ENCODE measurements around the gene CARS1. TPM values are rescaled to one million over a fixed set of nuclear protein-coding genes. Genes with fewer than 3 reads are reported as not detected.

CARS1 gene
- polyA plus RNA-seq, 3 donors: 24.7 to 81.4 (median 33.1) TPM

- 77 to 85% (median 82%) methylated on average over 5 of the region's 5 CpGs for WGBS, 3 donors
- no peak overlapping the region for H3K27ac ChIP-seq (ENCODE audit: low read depth, low read length)
These were observed 38.6 kb downstream of the CARS1 start for GRCh38 chr11:3018596-3018995.

GRCh38 chr11:3016861-3017260 is 40.4 kb downstream of the CARS1 start:
- H3K27ac ChIP-seq (ENCODE audit: low read depth, low read length): no peak overlapping the region
- WGBS, 3 donors: 93 to 94% (median 94%) methylated on average over 11 of the region's 11 CpGs

DNA sequence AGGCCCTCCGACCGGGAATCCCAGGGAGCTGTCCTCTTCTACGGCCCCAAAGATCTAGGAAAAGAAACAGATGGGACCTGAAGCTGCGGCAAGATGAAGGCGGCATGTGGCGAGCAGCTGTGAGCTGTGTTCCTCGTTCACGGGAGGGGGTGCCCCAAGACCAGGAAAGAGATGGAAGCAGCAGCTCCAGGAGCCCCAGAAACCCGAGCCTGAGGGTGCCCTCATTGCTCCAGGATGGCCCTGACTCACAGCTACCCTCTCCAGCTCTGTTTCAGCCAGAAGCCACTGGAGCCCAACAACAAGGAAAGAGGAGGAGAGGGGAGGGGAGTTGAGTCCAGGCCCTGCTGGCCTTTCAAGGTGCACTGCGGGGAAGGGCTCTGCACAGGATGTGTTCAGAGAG is 41.4 kb downstream of the CARS1 start:
- H3K27ac ChIP-seq (ENCODE audit: low read depth, low read length): no peak overlapping the region
- 84 to 94% (median 88%) methylated on average over 10 of the region's 10 CpGs for WGBS, 3 donors

DNA sequence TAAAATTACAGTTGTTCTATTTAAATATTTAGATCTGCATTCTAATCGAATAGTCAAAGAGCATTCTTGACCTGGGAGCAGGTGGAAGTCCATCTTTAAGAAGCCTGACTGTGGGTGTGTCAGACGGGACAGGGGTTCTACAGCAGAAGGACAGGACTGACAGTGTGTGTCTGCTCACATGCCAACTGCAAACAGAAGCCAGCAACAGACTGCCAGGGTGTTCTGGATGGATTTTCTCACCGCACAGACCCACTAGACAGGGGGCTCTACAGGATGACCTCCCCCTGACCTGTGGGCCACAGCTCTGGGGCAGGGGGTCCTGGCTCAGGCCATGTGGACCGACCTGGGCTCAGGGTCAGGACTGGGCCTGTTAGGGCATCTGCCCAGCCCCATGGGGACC is 42.3 kb downstream of the CARS1 start:
- H3K27ac ChIP-seq (ENCODE audit: low read depth, low read length): no peak overlapping the region
- 72 to 88% (median 78%) methylated on average over 4 of the region's 4 CpGs for WGBS, 3 donors

DNA sequence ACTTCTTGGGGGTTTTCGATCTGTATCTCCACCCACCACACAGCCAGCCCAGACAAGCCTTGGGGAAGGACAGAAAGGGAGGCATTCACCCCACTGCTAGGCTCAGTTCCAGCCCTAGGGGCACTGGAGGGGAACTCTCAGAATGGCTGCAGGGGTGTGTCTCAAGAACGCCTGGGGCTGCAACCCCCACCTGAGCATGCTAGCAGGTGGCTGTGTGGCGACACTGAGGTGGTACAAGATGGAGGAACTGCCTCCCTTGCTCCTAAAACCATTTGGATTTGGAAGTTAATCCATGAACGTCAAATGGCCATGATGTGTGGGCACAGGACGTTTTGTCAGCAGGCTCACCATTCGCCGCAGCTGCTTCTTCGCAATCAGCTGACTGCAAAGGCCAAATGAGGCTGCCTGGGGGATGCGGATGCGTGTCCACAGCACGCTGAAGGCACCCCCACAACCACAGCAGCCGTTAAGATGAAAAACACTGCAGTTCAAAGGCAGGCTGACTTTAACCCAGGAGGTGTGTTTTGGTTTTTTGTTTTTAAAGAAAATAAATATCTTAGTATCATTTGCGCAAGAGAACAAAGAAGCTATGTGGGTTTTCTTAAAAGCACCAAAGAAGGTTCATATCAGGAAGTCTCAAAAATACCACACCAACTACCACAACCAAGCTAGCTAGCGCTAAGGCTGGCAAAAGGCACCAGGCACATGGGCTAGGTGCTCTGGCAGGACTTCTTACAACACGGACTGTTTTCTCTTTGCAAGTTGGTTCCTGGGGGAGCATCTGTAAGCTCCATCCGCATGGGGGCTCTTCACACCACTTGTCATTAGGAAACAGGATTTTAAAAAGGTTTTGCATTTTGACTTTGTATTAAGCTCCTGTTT is 42.9 kb downstream of the CARS1 start:
- 80 to 83% (median 82%) methylated on average over 16 of the region's 16 CpGs for WGBS, 3 donors
- H3K27ac ChIP-seq (ENCODE audit: low read depth, low read length): no peak overlapping the region

GRCh38 chr11:3011891-3012885 is 45.0 kb downstream of the CARS1 start:
- H3K27ac ChIP-seq (ENCODE audit: low read depth, low read length): no peak overlapping the region
- 91 to 93% (median 91%) methylated on average over 31 of the region's 31 CpGs for WGBS, 3 donors

DNA sequence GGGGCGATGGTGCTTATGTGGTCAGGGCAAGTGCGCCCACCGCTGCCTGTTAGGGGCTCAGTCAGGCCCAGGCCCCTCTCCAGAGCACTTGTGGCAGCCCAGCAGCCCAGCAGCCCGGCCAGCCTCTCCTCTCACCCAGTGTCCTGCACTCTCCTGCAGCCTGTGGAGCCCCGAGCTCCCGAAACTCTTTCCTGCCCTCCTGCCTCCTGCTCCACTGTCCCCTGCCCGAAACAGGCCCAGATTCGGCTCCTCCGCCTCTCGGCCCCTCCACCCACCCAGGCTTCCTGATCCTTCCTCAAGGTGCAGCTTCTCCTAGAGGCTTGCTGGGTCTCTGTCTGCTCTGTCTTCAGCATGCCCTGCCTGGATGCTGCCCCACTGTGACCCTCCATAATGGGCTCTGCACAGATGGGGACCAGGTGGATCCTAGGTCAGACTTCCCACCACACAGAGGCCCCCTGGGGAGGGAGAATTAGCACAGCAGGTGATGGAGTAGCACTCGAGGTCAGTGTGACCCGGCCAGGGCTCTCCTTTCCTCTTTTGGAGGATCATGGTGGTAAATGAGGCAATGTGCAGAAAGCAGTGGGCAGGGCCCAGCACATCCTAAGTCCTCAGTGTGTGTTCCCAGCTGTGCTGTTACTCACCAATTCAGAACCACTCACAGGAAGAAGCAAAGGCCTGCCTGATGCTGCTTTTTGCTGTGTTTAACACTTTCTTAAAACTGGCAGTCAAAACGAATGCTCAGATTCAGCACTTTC is 46.5 kb downstream of the CARS1 start:
- no peak overlapping the region for H3K27ac ChIP-seq (ENCODE audit: low read depth, low read length)
- 84 to 87% (median 87%) methylated on average over 12 to 13 of the region's 13 CpGs for WGBS, 3 donors

DNA sequence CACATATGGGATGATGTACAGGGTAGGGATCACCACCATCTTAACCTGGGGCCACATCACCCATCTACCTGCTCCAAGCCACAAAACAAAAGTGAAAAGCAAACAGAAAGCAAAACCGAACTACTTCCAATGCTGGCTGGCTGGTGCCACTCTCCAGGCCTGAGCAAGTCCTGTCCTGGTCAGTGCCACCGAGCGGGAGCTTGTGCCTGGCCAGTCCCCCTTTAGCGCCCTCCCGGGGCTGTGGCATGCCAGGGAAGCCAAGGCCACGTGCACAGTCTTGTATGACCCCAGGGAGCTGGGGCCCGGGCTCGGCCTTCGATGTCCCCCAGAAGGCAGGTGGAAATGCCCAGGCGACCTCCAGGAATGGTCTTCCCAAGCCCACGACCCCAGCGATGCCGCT is 47.2 kb downstream of the CARS1 start:
- 79 to 92% (median 88%) methylated on average over 13 of the region's 13 CpGs for WGBS, 3 donors
- H3K27ac ChIP-seq (ENCODE audit: low read depth, low read length): no peak overlapping the region

DNA sequence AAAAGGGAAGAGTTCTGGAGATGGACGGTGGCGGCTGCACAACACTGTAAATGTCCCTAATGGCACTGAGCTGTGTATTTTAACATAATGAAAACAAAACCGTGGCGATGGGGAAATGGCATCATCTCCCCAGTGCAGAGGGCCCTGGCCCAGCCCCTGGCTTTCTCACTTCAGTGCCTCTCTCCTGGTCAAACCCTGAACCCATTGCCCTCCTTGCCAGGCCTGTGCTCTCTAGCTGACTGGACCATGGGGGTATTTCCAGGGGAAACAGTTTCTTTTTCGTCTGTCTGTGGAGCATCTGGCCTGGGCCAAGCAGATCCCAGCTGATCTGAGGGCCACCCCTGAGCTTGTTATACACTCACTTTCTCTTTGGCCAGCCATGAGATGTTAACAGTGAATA is 47.7 kb downstream of the CARS1 start:
- WGBS, 3 donors: 61 to 75% (median 69%) methylated on average over 5 of the region's 5 CpGs
- no peak overlapping the region for H3K27ac ChIP-seq (ENCODE audit: low read depth, low read length)

DNA sequence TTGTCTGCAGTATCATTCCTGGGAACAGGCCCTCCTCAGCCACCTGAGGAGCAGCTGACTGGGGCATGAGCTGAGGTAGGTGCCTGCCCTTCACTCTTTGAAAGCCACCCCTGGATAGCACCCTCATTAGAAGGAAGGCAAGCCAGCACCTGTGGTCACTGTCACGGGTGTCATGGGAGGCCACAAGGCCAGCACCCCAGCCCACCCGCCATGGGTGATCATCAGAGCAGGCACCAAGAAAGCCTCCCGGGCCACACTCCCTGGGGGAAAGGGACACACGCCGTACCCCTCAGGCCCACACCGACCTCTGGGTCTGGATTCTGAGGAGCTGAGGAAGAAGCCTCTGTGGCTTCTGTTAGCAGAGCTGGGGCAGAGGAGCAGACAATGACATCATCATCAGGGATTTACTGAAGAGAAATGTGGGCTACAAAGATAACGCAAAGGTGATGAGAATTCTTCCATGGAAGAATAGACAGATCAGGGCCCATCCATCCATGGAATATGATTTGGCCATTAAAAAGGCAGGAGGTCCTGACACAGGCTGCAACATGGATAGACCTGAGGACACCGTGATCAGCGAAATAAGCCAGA is 48.4 kb downstream of the CARS1 start:
- H3K27ac ChIP-seq (ENCODE audit: low read depth, low read length): no peak overlapping the region
- WGBS, 3 donors: 91% methylated on average over 9 of the region's 9 CpGs

- WGBS, 3 donors: 91 to 94% (median 93%) methylated on average over 20 of the region's 20 CpGs
- H3K27ac ChIP-seq (ENCODE audit: low read depth, low read length): no peak overlapping the region
These were observed 49.7 kb downstream of the CARS1 start for GRCh38 chr11:3007404-3008010.

GRCh38 chr11:3006505-3007260 is 50.5 kb downstream of the CARS1 start:
- 81 to 88% (median 84%) methylated on average over 20 to 21 of the region's 21 CpGs for WGBS, 3 donors
- no peak overlapping the region for H3K27ac ChIP-seq (ENCODE audit: low read depth, low read length)

DNA sequence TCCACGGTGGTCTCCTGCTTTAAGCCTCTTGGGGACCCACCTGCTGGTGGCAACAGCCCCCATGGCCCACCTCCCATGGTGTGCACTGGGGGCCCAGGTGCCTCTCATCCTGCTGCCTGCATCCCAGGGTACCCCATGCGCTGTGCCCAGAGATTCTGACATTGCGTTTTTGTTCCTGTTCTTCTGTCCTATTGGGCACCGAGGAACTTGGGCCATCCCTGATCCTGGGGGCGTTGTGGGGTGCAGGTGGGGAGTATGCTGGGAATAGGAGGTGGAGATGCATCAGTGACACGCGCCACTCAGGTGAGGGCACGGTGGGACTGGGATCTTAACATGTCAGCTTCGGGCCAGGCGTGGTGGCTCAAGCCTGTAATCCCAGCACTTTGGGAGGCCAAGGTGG is 52.7 kb downstream of the CARS1 start:
- 96 to 97% (median 96%) methylated on average over 10 of the region's 10 CpGs for WGBS, 3 donors
- no peak overlapping the region for H3K27ac ChIP-seq (ENCODE audit: low read depth, low read length)

DNA sequence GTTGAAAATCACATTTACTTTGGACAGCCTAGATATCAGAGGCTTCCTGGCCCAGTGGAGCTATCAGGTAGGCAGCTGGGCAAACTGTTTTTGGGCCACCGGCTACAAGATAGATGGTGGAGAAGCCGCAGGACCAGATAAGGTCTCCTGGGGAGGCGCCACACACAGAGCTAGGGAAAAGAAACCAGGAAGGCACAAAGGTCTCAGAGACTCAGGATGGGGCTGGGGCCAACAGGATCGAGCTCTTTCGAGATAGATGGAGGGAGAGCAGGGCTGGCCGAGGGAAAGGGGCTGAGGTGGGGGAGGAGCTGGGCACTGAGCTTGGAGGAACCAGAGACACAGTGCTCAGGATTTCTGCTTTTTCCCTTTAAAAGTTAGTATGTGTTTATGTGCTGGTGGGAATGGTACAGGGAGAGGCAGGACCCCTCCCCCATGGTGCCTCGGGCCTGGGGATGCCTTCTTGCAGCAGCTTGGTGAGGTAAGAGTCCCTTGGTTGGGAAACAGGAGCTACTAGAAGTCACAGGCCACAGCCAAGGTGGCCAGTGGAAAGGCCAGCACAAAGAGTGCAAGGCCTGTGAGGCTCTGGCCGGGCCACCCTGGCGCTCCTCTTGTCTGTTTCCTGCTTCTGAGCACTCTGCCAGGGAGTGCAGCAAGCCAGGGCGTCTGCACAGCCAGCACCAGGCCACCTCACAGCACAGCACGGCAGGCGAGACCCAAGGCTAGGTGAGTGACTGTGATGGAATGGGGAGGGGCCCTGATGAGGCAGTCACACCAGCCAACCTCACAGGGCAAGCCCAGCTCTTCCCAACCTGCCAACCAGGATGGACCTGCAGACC is 53.6 kb downstream of the CARS1 start:
- no peak overlapping the region for H3K27ac ChIP-seq (ENCODE audit: low read depth, low read length)
- 85 to 90% (median 85%) methylated on average over 12 of the region's 12 CpGs for WGBS, 3 donors

DNA sequence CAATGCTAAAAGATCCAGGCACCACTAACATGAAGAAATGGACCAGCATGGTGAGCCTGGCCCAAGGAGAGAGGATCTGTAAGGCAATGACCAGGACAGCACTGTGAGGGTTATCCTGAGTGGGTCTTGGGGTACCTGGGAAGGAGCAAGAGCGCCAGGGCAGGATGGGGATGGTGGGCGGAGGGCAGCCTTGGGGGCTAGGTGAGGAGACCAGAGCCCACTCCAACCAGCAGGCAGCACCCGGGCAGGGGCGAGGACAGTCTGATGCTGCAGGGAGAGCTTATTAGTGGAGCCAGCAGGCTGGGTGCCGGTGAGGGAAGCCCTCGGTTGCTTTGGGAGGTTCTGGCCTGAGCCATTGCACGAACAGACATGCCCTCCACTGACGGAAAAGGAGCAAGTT is 54.4 kb downstream of the CARS1 start:
- no peak overlapping the region for H3K27ac ChIP-seq (ENCODE audit: low read depth, low read length)
- WGBS, 3 donors: 86 to 96% (median 95%) methylated on average over 8 of the region's 8 CpGs

- 78 to 97% (median 81%) methylated on average over 8 of the region's 8 CpGs for whole genome bisulfite sequencing, 3 donors
These were observed 54.8 kb downstream of the CARS1 start for GRCh38 chr11:3002351-3002861.

More at GRCh38 chr11:3002351-3002861, 54.8 kb downstream of the CARS1 start:
- H3K27ac ChIP-seq (ENCODE audit: low read depth, low read length): no peak overlapping the region
